ENCODE results near the gene NEMP1. TPM values are rescaled to one million over a fixed set of nuclear protein-coding genes. Genes with fewer than 3 reads are reported as not detected.

Gene NEMP1
- total and polyA plus RNA-seq, 4 experiments from 2014 or later: 4.6 to 27.2 (median 16.8) TPM

DNA sequence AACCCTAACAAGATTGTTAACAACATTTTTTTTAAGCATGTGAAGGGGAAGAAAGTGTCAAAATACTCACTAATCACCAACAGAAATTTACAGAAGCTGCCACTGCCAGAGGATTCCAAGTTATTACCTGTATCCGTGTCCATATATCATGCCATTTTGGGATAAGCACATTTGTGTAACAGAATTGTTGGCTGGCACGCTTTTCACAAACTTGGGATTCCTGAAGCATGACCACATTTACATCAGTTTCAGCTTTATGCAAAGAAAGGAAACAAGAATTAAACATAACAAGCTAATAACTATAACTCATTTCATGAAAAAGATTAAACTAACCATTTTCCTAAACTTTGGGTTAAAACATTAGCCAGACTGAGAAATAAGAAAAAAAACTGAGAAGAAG, 5.9 kb downstream of the NEMP1 start:
- CTCF ChIA-PET (ENCODE audit: partially characterized antibody): interaction anchor here (4.9 to 19.9 kb wide), 3 partner anchors 19 to 51 kb away, joined by 23 to 458 read pairs (median 184); partner anchors contain the start of genes NAB2 and STAT6
- H3K4me1 Mint-ChIP-seq: peaks cover 10 to 29% (median 18%) of the 10 kb centered on the region in 4 donors
- Histone ChIP-seq H3K27ac (ENCODE audit: low read depth, low read length) (no peak overlapping the region), H3K4me1 (ENCODE audit: insufficient read depth, low read length) (peaks cover 21% of the 10 kb centered on the region), H3K9me3 (ENCODE audit: control insufficient read depth in 1 of 2, low read length in 2 of 2) (no peaks in the 10 kb centered on the region), H3K27me3 (ENCODE audit: insufficient read depth, low read length) (no peaks in the 10 kb centered on the region), H3K36me3 (ENCODE audit: insufficient read depth, low read length) (peaks cover 4% of the 10 kb centered on the region), H3K4me3 (ENCODE audit: low read length in 2 of 2) (no peak overlapping the region)
- no peaks in the 10 kb centered on the region for H3K27me3 Mint-ChIP-seq
- peaks cover 17 to 25% of the 10 kb centered on the region in 2 donors for H3K36me3 Mint-ChIP-seq
- DNase-seq: no peak
- no peaks in the 10 kb centered on the region for H3K9me3 Mint-ChIP-seq
- intact Hi-C loops (cut with micrococcal nuclease): no loop called here
- peak overlapping the region in 1 of 7 donors; percentile 46 for H3K27ac Mint-ChIP-seq
- no peak overlapping the region for H3K4me3 Mint-ChIP-seq
- POLR2A ChIA-PET (ENCODE audit: partially characterized antibody): interaction anchor here (1.7 to 8.1 kb wide), 3 partner anchors 8 to 38 kb away, joined by 3 to 373 read pairs (median 108); partner anchors contain the start of genes NAB2 and STAT6

DNA sequence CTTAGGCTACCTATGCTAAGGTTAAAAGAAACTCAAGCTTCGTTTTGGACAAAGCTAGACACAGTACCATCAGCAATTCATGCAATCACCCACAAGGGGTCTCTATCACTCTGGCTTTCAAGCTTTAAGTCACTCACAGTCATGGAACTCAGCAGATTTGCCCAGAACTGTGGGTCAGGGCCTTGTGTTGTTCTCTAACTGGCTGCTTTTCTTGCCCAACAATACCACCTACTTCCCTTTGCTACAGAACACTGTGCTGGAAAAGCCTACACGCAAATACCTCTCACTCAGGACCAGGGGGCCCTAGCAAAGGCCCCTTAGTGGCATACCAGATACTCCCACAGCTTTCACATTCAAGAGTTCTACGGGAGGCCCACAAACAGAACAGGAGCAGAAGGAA, 9.1 kb downstream of the NEMP1 start:
- CTCF ChIA-PET (ENCODE audit: partially characterized antibody): interaction anchor here (0.7 to 19.9 kb wide), 22 partner anchors 8 to 174 kb away, joined by 3 to 458 read pairs (median 6); partner anchors contain the start of genes LRP1, NAB2, NEMP1 and STAT6
- peak overlapping the region in 3 of 8 donors; percentile 0 to 37 (median 28) for H3K4me3 Mint-ChIP-seq
- H3K4me1 ChIP-seq (ENCODE audit: insufficient read depth, low read length): peaks cover 25% of the 10 kb centered on the region
- H3K4me1 Mint-ChIP-seq: peaks cover 11 to 34% (median 15%) of the 10 kb centered on the region in 4 donors
- intact Hi-C loops (cut with micrococcal nuclease): loop anchor here (1.0 to 5.0 kb wide), 5 partner anchors 9 to 173 kb away; partner anchors contain the start of gene NEMP1
- no peak overlapping the region for H3K4me3 ChIP-seq (ENCODE audit: low read length in 2 of 2)
- H3K27ac ChIP-seq (ENCODE audit: low read depth, low read length): peak overlapping the region; percentile 57
- H3K27ac Mint-ChIP-seq: peak overlapping the region; percentile 75 to 89 (median 85)
- H3K9me3 ChIP-seq (ENCODE audit: control insufficient read depth in 1 of 2, low read length in 2 of 2): no peaks in the 10 kb centered on the region
- POLR2A ChIA-PET (ENCODE audit: partially characterized antibody): interaction anchor here (0.6 to 8.1 kb wide), 11 partner anchors 10 to 344 kb away, joined by 3 to 373 read pairs (median 4); partner anchors contain the start of genes LRP1, NAB2, NACA and NEMP1
- H3K9me3 Mint-ChIP-seq: no peaks in the 10 kb centered on the region
- H3K36me3 ChIP-seq (ENCODE audit: insufficient read depth, low read length): peaks cover 4% of the 10 kb centered on the region
- H3K27me3 ChIP-seq (ENCODE audit: insufficient read depth, low read length): no peaks in the 10 kb centered on the region
- H3K36me3 Mint-ChIP-seq: peaks cover 22 to 31% of the 10 kb centered on the region in 2 donors
- no peaks in the 10 kb centered on the region for H3K27me3 Mint-ChIP-seq
- peak; percentile 73 to 77 (median 75) for DNase-seq

DNA sequence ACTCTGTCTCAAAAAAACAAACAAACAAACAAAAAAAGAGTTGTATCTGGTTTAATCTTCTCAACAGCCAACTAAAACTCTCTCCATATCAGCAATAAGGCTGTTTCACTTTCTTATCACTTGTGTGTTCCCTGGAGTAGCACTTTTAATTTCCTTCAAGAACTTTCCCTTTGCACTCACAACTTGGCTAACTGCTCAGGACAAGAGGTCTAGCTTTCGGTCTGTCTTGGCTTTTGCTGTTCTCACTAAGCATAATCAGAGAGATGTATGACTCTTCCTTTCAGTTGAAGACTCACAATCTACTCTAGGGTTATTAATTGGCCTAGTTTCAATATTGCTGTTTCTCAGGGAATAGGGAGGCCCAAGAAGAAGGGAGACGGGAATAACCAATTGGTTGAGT, 12.3 kb downstream of the NEMP1 start:
- POLR2A ChIA-PET (ENCODE audit: partially characterized antibody): interaction anchor here (4.7 kb wide), 1 partner anchor 45 kb away, joined by 90 read pairs; the partner anchor contains the start of gene STAT6
- H3K27me3 Mint-ChIP-seq: no peaks in the 10 kb centered on the region
- Histone ChIP-seq H3K27me3 (ENCODE audit: insufficient read depth, low read length) (no peaks in the 10 kb centered on the region), H3K27ac (ENCODE audit: low read depth, low read length) (no peak overlapping the region), H3K36me3 (ENCODE audit: insufficient read depth, low read length) (no peaks in the 10 kb centered on the region), H3K9me3 (ENCODE audit: control insufficient read depth in 1 of 2, low read length in 2 of 2) (no peaks in the 10 kb centered on the region), H3K4me3 (ENCODE audit: low read length in 2 of 2) (no peak overlapping the region), H3K4me1 (ENCODE audit: insufficient read depth, low read length) (peaks cover 42% of the 10 kb centered on the region)
- CTCF ChIA-PET (ENCODE audit: partially characterized antibody): interaction anchor here (1.1 to 19.9 kb wide), 5 partner anchors 43 to 61 kb away, joined by 3 to 458 read pairs (median 10); partner anchors contain the start of genes STAT6 and ZBTB39
- H3K36me3 Mint-ChIP-seq: peaks cover 22 to 26% of the 10 kb centered on the region in 2 donors
- no peak for DNase-seq
- H3K27ac Mint-ChIP-seq: peak overlapping the region in 6 of 7 donors; percentile 9 to 73 (median 44)
- no peaks in the 10 kb centered on the region for H3K9me3 Mint-ChIP-seq
- peaks cover 21 to 44% (median 27%) of the 10 kb centered on the region in 4 donors for H3K4me1 Mint-ChIP-seq
- H3K4me3 Mint-ChIP-seq: no peak overlapping the region
- intact Hi-C loops (cut with micrococcal nuclease): loop anchor here (5.0 kb wide), 1 partner anchor 176 kb away; no protein-coding TSS in a partner anchor

DNA sequence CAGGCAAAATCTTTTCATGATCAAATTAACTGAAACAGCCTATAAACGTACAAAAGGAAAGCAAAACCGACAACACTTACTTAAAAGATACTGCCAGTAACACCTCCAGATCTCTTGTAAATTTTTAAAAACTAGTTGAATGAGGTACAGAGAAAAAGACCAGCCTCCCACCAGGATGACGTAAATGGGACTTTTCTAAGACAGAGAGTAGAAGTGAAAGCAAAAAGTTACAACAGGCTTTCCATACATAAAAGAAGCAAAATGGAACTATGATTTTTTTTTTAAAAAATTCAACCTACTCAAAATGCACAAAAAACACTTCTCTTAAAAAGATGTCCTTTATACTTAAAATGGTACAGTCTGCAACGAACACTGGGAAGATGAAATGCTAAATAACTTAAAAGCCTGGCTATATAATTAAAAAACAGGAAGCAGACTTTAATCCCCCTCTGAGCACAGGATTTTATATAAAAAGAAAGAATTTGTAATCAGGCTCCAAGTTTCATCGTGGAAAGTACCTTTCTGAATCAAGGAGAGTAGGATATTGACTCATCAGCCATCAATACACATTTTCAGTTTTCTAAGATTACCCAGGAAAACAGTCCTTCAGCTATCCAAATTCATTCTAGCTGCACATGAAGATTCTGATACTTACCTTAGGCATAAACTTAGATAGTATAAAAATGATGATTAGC, 14.5 kb downstream of the NEMP1 start:
- no peaks in the 10 kb centered on the region for H3K27me3 Mint-ChIP-seq
- ChIA-PET POLR2A (ENCODE audit: partially characterized antibody) (interaction anchor here (4.7 kb wide), 1 partner anchor 47 kb away, joined by 90 read pairs; the partner anchor contains the start of gene STAT6), CTCF (ENCODE audit: partially characterized antibody) (interaction anchor here (0.7 to 19.9 kb wide), 5 partner anchors 16 to 66 kb away, joined by 3 to 458 read pairs (median 25); partner anchors contain the start of genes STAT6 and ZBTB39)
- H3K27ac Mint-ChIP-seq: peak overlapping the region; percentile 79 to 99 (median 96)
- H3K4me3 ChIP-seq (ENCODE audit: low read length in 2 of 2): peak overlapping the region; percentile 5 to 24
- peak; percentile 77 to 88 (median 84) for DNase-seq
- no peaks in the 10 kb centered on the region for H3K27me3 ChIP-seq (ENCODE audit: insufficient read depth, low read length)
- H3K36me3 Mint-ChIP-seq: peaks cover 14 to 27% of the 10 kb centered on the region in 2 donors
- no peaks in the 10 kb centered on the region for H3K9me3 Mint-ChIP-seq
- intact Hi-C loops (cut with micrococcal nuclease): loop anchor here (1.0 to 2.0 kb wide), 3 partner anchors 15 to 48 kb away; partner anchors contain the start of gene NEMP1
- H3K27ac ChIP-seq (ENCODE audit: low read depth, low read length): peak overlapping the region; percentile 74
- peak overlapping the region; percentile 73 to 85 (median 82) for H3K4me3 Mint-ChIP-seq
- peaks cover 15 to 33% (median 20%) of the 10 kb centered on the region in 4 donors for H3K4me1 Mint-ChIP-seq
- no peaks in the 10 kb centered on the region for H3K9me3 ChIP-seq (ENCODE audit: control insufficient read depth in 1 of 2, low read length in 2 of 2)
- peaks cover 30% of the 10 kb centered on the region for H3K4me1 ChIP-seq (ENCODE audit: insufficient read depth, low read length)
- H3K36me3 ChIP-seq (ENCODE audit: insufficient read depth, low read length): peaks cover 7% of the 10 kb centered on the region

DNA sequence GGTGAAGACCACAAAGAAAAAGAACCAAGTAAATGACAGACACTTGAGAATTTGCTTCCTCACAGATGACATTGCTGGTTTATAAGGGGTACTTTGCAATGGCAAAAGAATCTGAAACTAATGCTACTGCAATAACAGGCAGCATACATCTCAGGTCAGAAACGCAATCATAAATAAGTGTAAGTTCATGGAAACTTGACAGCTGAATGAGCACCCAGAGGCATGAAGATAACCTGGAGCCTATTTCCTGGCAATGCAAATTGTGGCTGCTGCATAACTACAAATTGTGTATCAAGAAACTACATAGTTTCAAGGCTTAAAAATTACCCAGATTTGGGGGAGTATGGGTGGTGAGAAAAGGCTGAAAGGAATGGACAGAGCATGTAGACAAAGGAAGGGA, 20.1 kb downstream of the NEMP1 start:
- H3K4me3 Mint-ChIP-seq: no peak overlapping the region
- peak overlapping the region in 3 of 7 donors; percentile 0 to 57 (median 53) for H3K27ac Mint-ChIP-seq
- Histone ChIP-seq H3K9me3 (ENCODE audit: control insufficient read depth in 1 of 2, low read length in 2 of 2) (no peaks in the 10 kb centered on the region), H3K4me3 (ENCODE audit: low read length in 2 of 2) (no peak overlapping the region), H3K4me1 (ENCODE audit: insufficient read depth, low read length) (peaks cover 7% of the 10 kb centered on the region), H3K27me3 (ENCODE audit: insufficient read depth, low read length) (no peaks in the 10 kb centered on the region), H3K27ac (ENCODE audit: low read depth, low read length) (no peak overlapping the region), H3K36me3 (ENCODE audit: insufficient read depth, low read length) (peaks cover 18% of the 10 kb centered on the region)
- H3K27me3 Mint-ChIP-seq: no peaks in the 10 kb centered on the region
- ChIA-PET CTCF (ENCODE audit: partially characterized antibody) (interaction anchor here (1.1 to 14.6 kb wide), 3 partner anchors 12 to 65 kb away, joined by 3 to 226 read pairs (median 3); partner anchors contain the start of gene ZBTB39), POLR2A (ENCODE audit: partially characterized antibody) (interaction anchor here (1.4 kb wide), 1 partner anchor 54 kb away, joined by 5 read pairs; no protein-coding TSS in a partner anchor)
- H3K4me1 Mint-ChIP-seq: peaks cover 3 to 8% (median 6%) of the 10 kb centered on the region in 4 donors
- DNase-seq: no peak
- peaks cover 0 to 2% (median 0%) of the 10 kb centered on the region in 8 donors for H3K9me3 Mint-ChIP-seq
- H3K36me3 Mint-ChIP-seq: peaks cover 15 to 33% of the 10 kb centered on the region in 2 donors
- intact Hi-C loops (cut with micrococcal nuclease): no loop called here

DNA sequence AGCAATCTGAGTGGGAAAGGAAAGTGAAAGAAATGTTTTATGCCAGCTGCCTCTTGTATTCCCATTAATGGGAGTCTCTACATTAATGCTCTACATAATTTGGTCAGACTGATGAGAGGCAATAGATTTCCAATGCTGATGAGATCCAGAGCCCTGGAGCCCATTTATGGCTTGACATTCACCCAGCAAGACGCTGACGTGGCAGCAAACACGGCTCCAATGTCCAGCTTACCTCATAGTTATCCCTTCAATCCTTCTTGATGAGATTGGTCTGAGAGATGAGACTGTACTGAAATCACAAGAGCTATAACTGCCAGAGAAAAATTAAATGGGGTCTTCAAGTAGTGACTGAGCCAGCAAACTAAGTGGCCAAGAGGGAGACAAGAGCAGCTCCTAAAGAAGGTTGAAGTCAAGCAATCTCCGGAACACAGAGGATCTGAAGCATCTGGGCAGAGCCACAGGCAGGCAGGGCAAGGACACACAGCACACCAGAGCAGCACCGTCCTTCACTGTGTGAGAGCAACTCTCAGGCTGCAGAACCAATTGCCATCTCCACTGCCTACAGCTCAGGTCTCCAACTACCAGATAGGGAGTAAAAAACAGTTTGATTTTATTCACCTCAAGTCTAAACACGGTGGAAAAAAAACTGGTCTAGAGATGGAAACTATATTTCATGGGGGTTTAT, 21.4 kb downstream of the NEMP1 start:
- H3K4me1 Mint-ChIP-seq: peaks cover 0 to 4% (median under 1%) of the 10 kb centered on the region in 4 donors
- Histone ChIP-seq H3K9me3 (ENCODE audit: control insufficient read depth in 1 of 2, low read length in 2 of 2) (no peaks in the 10 kb centered on the region), H3K27me3 (ENCODE audit: insufficient read depth, low read length) (no peaks in the 10 kb centered on the region), H3K4me1 (ENCODE audit: insufficient read depth, low read length) (no peaks in the 10 kb centered on the region), H3K36me3 (ENCODE audit: insufficient read depth, low read length) (peaks cover 18% of the 10 kb centered on the region), H3K4me3 (ENCODE audit: low read length in 2 of 2) (no peak overlapping the region), H3K27ac (ENCODE audit: low read depth, low read length) (no peak overlapping the region)
- peaks cover 15 to 33% of the 10 kb centered on the region in 2 donors for H3K36me3 Mint-ChIP-seq
- POLR2A ChIA-PET (ENCODE audit: partially characterized antibody): no interaction called here
- CTCF ChIA-PET (ENCODE audit: partially characterized antibody): interaction anchor here (1.1 to 14.6 kb wide), 4 partner anchors 10 to 67 kb away, joined by 3 to 226 read pairs (median 8); partner anchors contain the start of genes STAT6 and ZBTB39
- H3K9me3 Mint-ChIP-seq: peaks cover 0 to 2% (median 0%) of the 10 kb centered on the region in 8 donors
- no peak for DNase-seq
- no peaks in the 10 kb centered on the region for H3K27me3 Mint-ChIP-seq
- H3K27ac Mint-ChIP-seq: peak overlapping the region in 4 of 7 donors; percentile 37 to 84 (median 59)
- intact Hi-C loops (cut with micrococcal nuclease): no loop called here
- no peak overlapping the region for H3K4me3 Mint-ChIP-seq

All from CD4-positive, alpha-beta memory T cell (primary cell).